ENCODE measurements around the gene EPB41L3. TPM values are rescaled to one million over a fixed set of nuclear protein-coding genes. Genes with fewer than 3 reads are reported as not detected.

EPB41L3 gene
- total RNA-seq, 1 experiment from 2014 or later = 0.34 TPM

DNA sequence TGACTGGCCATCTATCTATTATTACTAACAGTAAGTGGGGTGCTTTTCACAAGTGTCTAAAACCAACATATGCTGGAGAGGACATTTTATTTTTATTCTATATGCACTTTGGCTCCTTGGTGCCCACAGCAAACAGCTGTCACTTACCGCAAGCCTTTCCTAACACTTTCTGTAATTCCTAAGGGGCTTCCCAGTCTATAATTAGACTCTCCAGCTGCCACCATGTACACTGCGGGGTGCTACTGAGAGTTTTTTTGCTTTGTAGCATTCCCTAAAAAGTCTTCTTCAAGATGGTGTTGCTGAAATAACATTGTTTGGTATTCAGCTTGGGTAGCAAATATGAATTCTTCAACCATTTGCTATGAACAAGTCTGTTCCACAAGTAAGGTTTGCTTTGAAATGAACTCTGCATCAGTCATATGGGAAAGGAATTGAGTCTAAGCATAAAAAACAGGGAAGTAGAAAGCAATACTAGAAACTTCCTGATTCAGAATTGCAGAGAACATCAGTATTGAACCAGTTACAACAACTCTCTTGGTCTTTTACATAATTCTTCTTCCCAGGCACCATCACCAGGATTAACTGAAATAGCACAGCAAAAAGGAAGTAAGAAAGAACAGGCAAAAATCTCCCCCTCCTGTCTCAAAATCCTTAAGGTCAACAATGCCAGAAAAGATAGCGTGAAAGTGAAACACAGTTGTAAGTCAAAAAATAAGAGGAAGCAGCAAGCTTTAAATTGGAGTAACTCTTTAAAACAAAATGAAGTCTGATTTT lies 28.6 kb downstream of the EPB41L3 start:
- H3K4me2 ChIP-seq (ENCODE audit: low read length) = no peak overlapping the region
- no peak for DNase-seq (ENCODE audit: low read depth, low spot score)
- POLR2A ChIA-PET = no interaction called here

DNA sequence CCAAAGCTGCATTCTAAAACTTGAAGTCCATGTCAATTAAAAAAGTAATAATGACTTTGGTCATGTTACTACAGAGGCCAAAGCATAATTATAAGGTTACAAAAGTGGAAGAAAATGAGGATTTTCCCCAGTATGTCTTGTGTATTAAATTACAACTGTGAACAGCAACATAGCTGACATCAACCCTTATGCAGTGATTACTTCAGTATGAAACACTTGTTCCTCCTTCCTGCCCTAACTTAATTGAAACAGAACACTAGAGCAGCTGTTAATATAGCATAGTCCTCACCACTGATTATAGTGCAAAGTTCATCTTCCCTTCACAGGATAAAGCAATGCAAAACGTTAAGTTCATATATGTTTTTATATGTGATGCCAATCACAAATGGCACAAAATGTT lies 29.9 kb downstream of the EPB41L3 start:
- no peak overlapping the region for H3K27ac ChIP-seq (ENCODE audit: low read depth, low read length)
- H3K4me2 ChIP-seq (ENCODE audit: low read length) = no peak overlapping the region
- BruUV-seq (replicated peaks) = no TSS peak
- H4K20me1 ChIP-seq (ENCODE audit: insufficient read depth) = no peaks in the 10 kb centered on the region
- H3K9ac ChIP-seq (ENCODE audit: low read length) = no peak overlapping the region
- ChIA-PET RAD21 (ENCODE audit: low non-redundant PET in 1 of 2, low total read pairs in 2 of 2, uncharacterized antibody in 2 of 2, unreplicated experiment in 2 of 2) (no interaction called here), POLR2A (no interaction called here), CTCF (no interaction called here)
- no peak for ATAC-seq
- intact Hi-C loops (cut with micrococcal nuclease) = no loop called here
- H3K27me3 ChIP-seq (ENCODE audit: insufficient read depth, low read length) = no peaks in the 10 kb centered on the region
- DNase-seq (ENCODE audit: low read depth, low spot score) = no peak
- no peaks in the 10 kb centered on the region for H3K9me2 ChIP-seq (ENCODE audit: insufficient read depth)
- no peaks in the 10 kb centered on the region for H3K36me3 ChIP-seq (ENCODE audit: control insufficient read depth in 1 of 2, insufficient read depth in 2 of 2, low read length in 2 of 2)
- no peak overlapping the region for H3K4me3 ChIP-seq (replicated peaks in 1 of 2; ENCODE audit: low read depth in 1 of 2, low read length in 2 of 2)
- H3K9me3 ChIP-seq (ENCODE audit: control insufficient read depth in 1 of 2, insufficient read depth in 1 of 2, low read depth in 1 of 2, low read length in 2 of 2) = peaks cover 13 to 31% of the 10 kb centered on the region in 2 experiments; a peak in 2 of 4 replicates
- no peaks in the 10 kb centered on the region for H3K79me2 ChIP-seq (ENCODE audit: insufficient read depth, low read length)
- H3K4me1 ChIP-seq (ENCODE audit: control insufficient read depth in 1 of 2, insufficient read depth in 2 of 2, low read length in 2 of 2) = no peaks in the 10 kb centered on the region
- H2AFZ ChIP-seq (ENCODE audit: low read depth, low read length, poor library complexity, severe bottlenecking) = no peak overlapping the region
- no peak for TF ChIP-seq ATF3 (IDR thresholded peaks at IDR 0.05)
- TF ChIP-seq POLR2A (IDR thresholded peaks at IDR 0.05; ENCODE audit: borderline replicate concordance, extremely low read depth, insufficient read depth, insufficient read length) = no peak
- no peak for TF ChIP-seq REST (IDR thresholded peaks at IDR 0.05; ENCODE audit: low read depth)
- TF ChIP-seq, protein P1, sequence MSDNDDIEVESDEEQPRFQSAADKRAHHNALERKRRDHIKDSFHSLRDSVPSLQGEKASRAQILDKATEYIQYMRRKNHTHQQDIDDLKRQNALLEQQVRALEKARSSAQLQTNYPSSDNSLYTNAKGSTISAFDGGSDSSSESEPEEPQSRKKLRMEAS (IDR thresholded peaks at IDR 0.05) = no peak
- no peak for TF ChIP-seq ZBTB33 (IDR thresholded peaks at IDR 0.05; ENCODE audit: extremely low read depth, insufficient replicate concordance, low read length)
- no peak for TF ChIP-seq EZH2 (IDR thresholded peaks at IDR 0.05)
- no peak for TF ChIP-seq SP1 (IDR thresholded peaks at IDR 0.05; ENCODE audit: low read depth)
- no peak for TF ChIP-seq EZH2phosphoT487 (IDR thresholded peaks at IDR 0.05; ENCODE audit: borderline replicate concordance)
- no peak for TF ChIP-seq TCF7L2 (IDR thresholded peaks at IDR 0.05; ENCODE audit: borderline replicate concordance, extremely low read depth, insufficient read depth, insufficient read length)
- no peak for TF ChIP-seq ZFX (IDR thresholded peaks at IDR 0.05)

More for the DNA sequence above, 28.6 kb downstream of the EPB41L3 start:
- no peaks in the 10 kb centered on the region for H3K9me2 ChIP-seq (ENCODE audit: insufficient read depth)
- H2AFZ ChIP-seq (ENCODE audit: low read depth, low read length, poor library complexity, severe bottlenecking) = no peak overlapping the region
- no peaks in the 10 kb centered on the region for H3K79me2 ChIP-seq (ENCODE audit: insufficient read depth, low read length)
- H3K4me3 ChIP-seq (replicated peaks in 1 of 2; ENCODE audit: low read depth in 1 of 2, low read length in 2 of 2) = no peak overlapping the region
- peaks cover 11 to 25% of the 10 kb centered on the region in 2 experiments; a peak in 2 of 4 replicates for H3K9me3 ChIP-seq (ENCODE audit: control insufficient read depth in 1 of 2, insufficient read depth in 1 of 2, low read depth in 1 of 2, low read length in 2 of 2)
- no peak for ATAC-seq
- intact Hi-C loops (cut with micrococcal nuclease) = no loop called here
- no peak overlapping the region for H3K27ac ChIP-seq (ENCODE audit: low read depth, low read length)
- TF ChIP-seq RAD21 (IDR thresholded peaks at IDR 0.05; ENCODE audit: low read depth) = no peak
- no peak for TF ChIP-seq EZH2phosphoT487 (IDR thresholded peaks at IDR 0.05; ENCODE audit: borderline replicate concordance)
- no peak for TF ChIP-seq CEBPB (IDR thresholded peaks at IDR 0.05; ENCODE audit: low read depth)
- TF ChIP-seq FOSL1 (IDR thresholded peaks at IDR 0.05; ENCODE audit: low read depth) = no peak
- no peak for TF ChIP-seq SP1 (IDR thresholded peaks at IDR 0.05; ENCODE audit: low read depth)
- TF ChIP-seq SRF (IDR thresholded peaks at IDR 0.05; ENCODE audit: low read depth) = no peak
- no peak for TF ChIP-seq ATF3 (IDR thresholded peaks at IDR 0.05)
- no peaks in the 10 kb centered on the region for H3K4me1 ChIP-seq (ENCODE audit: control insufficient read depth in 1 of 2, insufficient read depth in 2 of 2, low read length in 2 of 2)
- H3K27me3 ChIP-seq (ENCODE audit: insufficient read depth, low read length) = no peaks in the 10 kb centered on the region
- BruUV-seq (replicated peaks) = no TSS peak
- no peaks in the 10 kb centered on the region for H3K36me3 ChIP-seq (ENCODE audit: control insufficient read depth in 1 of 2, insufficient read depth in 2 of 2, low read length in 2 of 2)
- RAD21 ChIA-PET (ENCODE audit: low non-redundant PET in 1 of 2, low total read pairs in 2 of 2, uncharacterized antibody in 2 of 2, unreplicated experiment in 2 of 2) = no interaction called here
- CTCF ChIA-PET = no interaction called here
- H3K9ac ChIP-seq (ENCODE audit: low read length) = no peak overlapping the region
- no peaks in the 10 kb centered on the region for H4K20me1 ChIP-seq (ENCODE audit: insufficient read depth)

Data from HCT116 (cell line).